HG03095 (cell line): ENCODE measurements around the gene UBE3A.

Experiments used
- ATAC-seq: cut with Tn5 transposase; IDR thresholded peaks from one replicate; pipeline ENCODE4 v1.9.1; 2021; ENCODE audit warnings: moderate library complexity; ENCODE audit not compliant: unreplicated experiment

The UBE3A gene

DNA sequence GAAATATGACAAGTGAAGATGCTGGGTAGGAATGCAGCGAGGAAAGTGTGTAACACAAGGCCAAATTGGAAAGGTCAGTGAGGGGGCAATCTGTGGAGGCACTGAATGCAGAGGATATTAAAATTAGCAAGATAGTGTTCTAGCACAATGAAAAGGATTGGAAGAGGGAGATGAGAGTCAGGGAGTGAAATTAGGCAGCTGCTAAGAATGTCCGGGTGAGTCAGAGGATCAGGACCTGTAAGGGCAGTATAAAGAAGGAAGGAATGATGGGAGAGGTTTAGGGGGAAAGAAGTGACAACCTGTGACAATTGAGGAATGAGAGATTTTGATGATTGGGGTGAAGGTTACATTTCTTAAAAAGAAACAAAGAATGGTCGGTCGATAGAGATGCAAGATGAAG is 103.5 kb downstream of the UBE3A start:
- ATAC-seq, result no peak

- ATAC-seq, result no peak
Measured at GRCh38 chr15:25333049-25333448, 105.8 kb downstream of the UBE3A start.

DNA sequence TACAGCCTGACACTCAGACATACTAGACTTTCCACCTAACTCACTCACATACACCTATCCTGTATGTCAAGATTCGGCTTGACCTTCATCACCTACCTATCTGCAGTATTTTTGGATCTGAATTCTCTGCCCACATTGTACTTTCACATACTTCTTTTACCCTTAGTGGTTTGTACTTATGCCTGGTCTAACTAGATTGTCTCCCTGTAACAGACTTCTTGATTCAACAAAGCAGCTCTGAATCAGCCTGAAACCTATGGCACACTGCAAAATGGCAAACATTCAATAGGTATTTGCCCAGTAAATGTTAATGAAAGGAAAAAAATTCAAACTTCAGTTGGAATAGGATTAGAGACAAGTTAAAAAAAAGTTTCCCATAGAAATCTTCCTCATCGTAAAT is 106.5 kb downstream of the UBE3A start:
- no peak for ATAC-seq

GRCh38 chr15:25331860-25332259 is 107.0 kb downstream of the UBE3A start:
- no peak for ATAC-seq

GRCh38 chr15:25331404-25331803 is 107.4 kb downstream of the UBE3A start:
- no peak for ATAC-seq

DNA sequence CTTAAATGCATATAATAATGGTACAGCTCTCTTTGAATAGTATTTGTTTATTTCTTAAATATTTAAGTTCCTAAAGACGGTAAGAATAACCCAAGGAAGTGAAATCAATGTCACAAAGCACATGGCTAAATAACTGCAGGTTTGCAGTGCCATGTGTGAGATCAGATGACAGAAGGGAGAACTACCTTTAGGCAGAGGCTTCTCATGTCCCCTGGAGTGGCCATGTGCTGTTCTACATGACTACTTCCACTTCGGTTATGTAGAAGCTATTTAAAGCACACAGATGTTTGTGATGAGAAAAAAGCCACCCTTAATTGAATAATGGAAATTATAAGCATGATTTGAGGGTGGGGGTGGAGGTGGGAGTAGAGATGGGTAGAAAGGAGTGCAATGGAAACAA is 109.1 kb downstream of the UBE3A start:
- ATAC-seq, result no peak

DNA sequence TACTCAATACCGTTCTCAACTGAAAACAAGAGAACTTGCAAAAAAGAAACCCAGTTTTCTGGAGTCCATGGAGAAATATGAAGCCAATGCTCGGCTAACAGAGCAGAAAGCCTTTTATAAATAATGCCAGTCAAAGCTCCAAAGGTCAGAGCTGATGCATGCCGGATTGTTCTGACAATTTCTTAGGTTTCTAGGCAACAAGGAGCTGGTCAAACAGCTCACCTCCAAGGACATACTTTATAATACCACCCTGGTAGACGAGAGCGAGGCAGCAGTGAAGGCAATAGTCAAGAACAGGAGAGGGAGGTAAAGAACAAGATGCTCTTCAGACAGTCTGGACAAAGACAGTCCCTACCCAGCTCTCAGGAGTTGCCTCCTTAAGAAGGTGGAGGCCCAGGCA is 111.1 kb downstream of the UBE3A start:
- ATAC-seq, result no peak

GRCh38 chr15:25325187-25325586 is 113.6 kb downstream of the UBE3A start:
- no peak for ATAC-seq

DNA sequence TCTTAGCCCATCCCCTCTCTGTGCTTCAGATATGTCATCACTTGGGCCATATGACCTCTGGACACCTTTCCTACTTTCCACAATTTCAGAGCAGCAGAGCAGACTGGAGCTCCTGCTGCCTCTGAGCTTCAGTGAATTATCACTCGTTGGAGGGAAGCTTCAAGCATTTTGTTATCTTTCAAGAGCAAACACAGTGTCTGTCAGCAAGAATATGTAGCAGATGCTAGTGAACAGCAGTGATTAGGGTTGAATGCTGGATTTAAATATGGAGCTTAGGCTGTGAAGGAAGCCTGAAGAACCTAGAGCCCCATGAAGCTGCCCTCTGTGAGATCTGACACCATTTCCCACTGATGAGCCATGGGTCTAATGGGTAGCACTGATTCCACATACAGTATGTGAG is 115.4 kb downstream of the UBE3A start:
- no peak for ATAC-seq

- no peak for ATAC-seq
Measured at GRCh38 chr15:25287823-25288222, 151.0 kb downstream of the UBE3A start.
